Measurements from ENCODE around the gene PDCD4. TPM values are rescaled to one million over a fixed set of nuclear protein-coding genes. Genes with fewer than 3 reads are reported as not detected.

Gene PDCD4
- total and polyA plus RNA-seq, 2 donors from 2014 or later: 57.7 to 75.9 TPM

- Histone ChIP-seq H3K9ac (ENCODE audit: low read length in 3 of 3) (no peak overlapping the region), H3K27ac (ENCODE audit: low read depth in 2 of 2, low read length in 2 of 2) (no peak overlapping the region), H3K4me1 (ENCODE audit: control insufficient read depth in 2 of 3, insufficient read depth in 2 of 3, low read depth in 1 of 3, low read length in 3 of 3) (peaks cover 3 to 6% (median 5%) of the 10 kb centered on the region in 3 donors), H3K36me3 (ENCODE audit: control insufficient read depth in 2 of 3, insufficient read depth in 3 of 3, low read length in 3 of 3) (no peaks in the 10 kb centered on the region), H3K27me3 (ENCODE audit: control insufficient read depth, insufficient read depth, low read length) (no peaks in the 10 kb centered on the region), H3K4me3 (ENCODE audit: low read length in 3 of 3) (no peak overlapping the region), H3K9me3 (ENCODE audit: control insufficient read depth in 2 of 3, insufficient read depth in 1 of 3, low read length in 3 of 3) (no peaks in the 10 kb centered on the region)
- intact Hi-C loops (cut with DNase I): no loop called here
- TF ChIP-seq CTCF (IDR thresholded peaks at IDR 0.05; ENCODE audit: borderline replicate concordance, extremely low read depth, insufficient read depth): no peak
- DNase-seq: no peak
- FAIRE-seq: no peak
Observed at GRCh38 chr10:110916554-110917346, 45.0 kb downstream of the PDCD4 start.

GRCh38 chr10:110918269-110918642 is 46.5 kb downstream of the PDCD4 start:
- H3K27ac ChIP-seq (ENCODE audit: low read depth in 2 of 2, low read length in 2 of 2): peak overlapping the region; percentile 100
- peak; percentile 11 for FAIRE-seq
- DNase-seq: peak; percentile 96 to 99 (median 97)
- intact Hi-C loops (cut with DNase I): no loop called here
- H3K4me3 ChIP-seq (ENCODE audit: low read length in 3 of 3): peak overlapping the region; percentile 99 to 100 (median 100)
- TF ChIP-seq CTCF (IDR thresholded peaks at IDR 0.05; ENCODE audit: borderline replicate concordance, extremely low read depth, insufficient read depth): no peak
- H3K27me3 ChIP-seq (ENCODE audit: control insufficient read depth, insufficient read depth, low read length): no peaks in the 10 kb centered on the region
- H3K4me1 ChIP-seq (ENCODE audit: control insufficient read depth in 2 of 3, insufficient read depth in 2 of 3, low read depth in 1 of 3, low read length in 3 of 3): peaks cover 3 to 6% (median 5%) of the 10 kb centered on the region in 3 donors
- H3K9me3 ChIP-seq (ENCODE audit: control insufficient read depth in 2 of 3, insufficient read depth in 1 of 3, low read length in 3 of 3): no peaks in the 10 kb centered on the region
- peak overlapping the region; percentile 86 to 96 (median 95) for H3K9ac ChIP-seq (ENCODE audit: low read length in 3 of 3)
- no peaks in the 10 kb centered on the region for H3K36me3 ChIP-seq (ENCODE audit: control insufficient read depth in 2 of 3, insufficient read depth in 3 of 3, low read length in 3 of 3)

GRCh38 chr10:110918643-110919348 is 47.1 kb downstream of the PDCD4 start, which contains the start of gene BBIP1:
BBIP1 (minus strand) TSS chr10:110919180; CDS start chr10:110918157, 1,023 bp downstream.
- Histone ChIP-seq H3K4me3 (ENCODE audit: low read length in 3 of 3) (peak within 1 kb of the TSS; percentile 99 to 100 (median 100)), H3K27ac (ENCODE audit: low read depth in 2 of 2, low read length in 2 of 2) (peak within 1 kb of the TSS; percentile 100), H3K9ac (ENCODE audit: low read length in 3 of 3) (peak within 1 kb of the TSS; percentile 95 to 99 (median 96)), H3K4me1 (ENCODE audit: control insufficient read depth in 2 of 3, insufficient read depth in 2 of 3, low read depth in 1 of 3, low read length in 3 of 3) (peaks cover 3 to 11% (median 5%) of the 10 kb centered on the region in 3 donors), H3K36me3 (ENCODE audit: control insufficient read depth in 2 of 3, insufficient read depth in 3 of 3, low read length in 3 of 3) (no peaks in the 10 kb centered on the region), H3K27me3 (ENCODE audit: control insufficient read depth, insufficient read depth, low read length) (no peaks in the 10 kb centered on the region), H3K9me3 (ENCODE audit: control insufficient read depth in 2 of 3, insufficient read depth in 1 of 3, low read length in 3 of 3) (no peaks in the 10 kb centered on the region)
- peak; percentile 98 for FAIRE-seq
- intact Hi-C loops (cut with DNase I): no loop called here
- peak in 2 of 5 donors; percentile 100 for DNase-seq
- peak; percentile 3 for TF ChIP-seq CTCF (IDR thresholded peaks at IDR 0.05; ENCODE audit: borderline replicate concordance, extremely low read depth, insufficient read depth)
